ENCODE measurements around the gene KCNQ1.

The KCNQ1 gene

GRCh38 chr11:2498750-2499149 lies 53.9 kb downstream of the KCNQ1 start:
- Histone ChIP-seq H3K4me1 (ENCODE audit: insufficient read depth, low read length, poor library complexity, severe bottlenecking) (no peaks in the 10 kb centered on the region), H2AFZ (ENCODE audit: low read length) (no peak overlapping the region), H3K27me3 (ENCODE audit: insufficient read depth, low read length, poor library complexity, severe bottlenecking) (no peaks in the 10 kb centered on the region), H3K79me2 (ENCODE audit: insufficient read depth, low read length) (no peaks in the 10 kb centered on the region), H3K36me3 (ENCODE audit: insufficient read depth, low read length) (no peaks in the 10 kb centered on the region), H4K20me1 (ENCODE audit: insufficient read depth, low read length, poor library complexity, severe bottlenecking) (no peaks in the 10 kb centered on the region), H3K9me3 (ENCODE audit: insufficient read depth, low read depth, low read length) (0 out of 2 replicates have a peak, but pooled peaks cover 5% of the 10 kb centered on the region), H3K9ac (ENCODE audit: low read depth, low read length, poor library complexity, severe bottlenecking) (no peak overlapping the region), H3K4me3 (ENCODE audit: low read length, poor library complexity, severe bottlenecking) (no peak overlapping the region), H3F3A (ENCODE audit: low read depth) (no peaks in the 10 kb centered on the region), H3K9me2 (replicated peaks; ENCODE audit: low read depth, low read length) (no peaks in the 10 kb centered on the region), H3K4me2 (ENCODE audit: low read depth, low read length, poor library complexity, severe bottlenecking) (no peak overlapping the region)
- TF ChIP-seq EZH2phosphoT487 (IDR thresholded peaks at IDR 0.05; ENCODE audit: borderline replicate concordance) (no peak), CTCF (conservative IDR thresholded peaks at IDR 0.05; ENCODE audit: low read length) (no peak)

GRCh38 chr11:2507212-2507901 lies 62.5 kb downstream of the KCNQ1 start:
- no peaks in the 10 kb centered on the region for H3K36me3 ChIP-seq (ENCODE audit: insufficient read depth, low read length)
- no peaks in the 10 kb centered on the region for H3K9me3 ChIP-seq (ENCODE audit: insufficient read depth, low read depth, low read length)
- H3F3A ChIP-seq (ENCODE audit: low read depth) = no peaks in the 10 kb centered on the region
- no peak overlapping the region for H3K9ac ChIP-seq (ENCODE audit: low read depth, low read length, poor library complexity, severe bottlenecking)
- no peaks in the 10 kb centered on the region for H3K79me2 ChIP-seq (ENCODE audit: insufficient read depth, low read length)
- H3K4me1 ChIP-seq (ENCODE audit: insufficient read depth, low read length, poor library complexity, severe bottlenecking) = no peaks in the 10 kb centered on the region
- no peaks in the 10 kb centered on the region for H3K27me3 ChIP-seq (ENCODE audit: insufficient read depth, low read length, poor library complexity, severe bottlenecking)
- no peaks in the 10 kb centered on the region for H4K20me1 ChIP-seq (ENCODE audit: insufficient read depth, low read length, poor library complexity, severe bottlenecking)
- no peak overlapping the region for H3K4me2 ChIP-seq (ENCODE audit: low read depth, low read length, poor library complexity, severe bottlenecking)
- H3K9me2 ChIP-seq (replicated peaks; ENCODE audit: low read depth, low read length) = no peaks in the 10 kb centered on the region
- no peak overlapping the region for H3K4me3 ChIP-seq (ENCODE audit: low read length, poor library complexity, severe bottlenecking)
- TF ChIP-seq EZH2phosphoT487 (IDR thresholded peaks at IDR 0.05; ENCODE audit: borderline replicate concordance) (no peak), CTCF (conservative IDR thresholded peaks at IDR 0.05; ENCODE audit: low read length) (no peak)
- no peak overlapping the region for H2AFZ ChIP-seq (ENCODE audit: low read length)

- H3K9me2 ChIP-seq (replicated peaks; ENCODE audit: low read depth, low read length) = no peaks in the 10 kb centered on the region
- H3K9ac ChIP-seq (ENCODE audit: low read depth, low read length, poor library complexity, severe bottlenecking) = no peak overlapping the region
- no peaks in the 10 kb centered on the region for H3K27me3 ChIP-seq (ENCODE audit: insufficient read depth, low read length, poor library complexity, severe bottlenecking)
- H3F3A ChIP-seq (ENCODE audit: low read depth) = no peaks in the 10 kb centered on the region
- H3K79me2 ChIP-seq (ENCODE audit: insufficient read depth, low read length) = no peaks in the 10 kb centered on the region
- H3K4me2 ChIP-seq (ENCODE audit: low read depth, low read length, poor library complexity, severe bottlenecking) = no peak overlapping the region
- no peaks in the 10 kb centered on the region for H3K36me3 ChIP-seq (ENCODE audit: insufficient read depth, low read length)
- no peak overlapping the region for H2AFZ ChIP-seq (ENCODE audit: low read length)
- no peaks in the 10 kb centered on the region for H3K4me1 ChIP-seq (ENCODE audit: insufficient read depth, low read length, poor library complexity, severe bottlenecking)
- no peaks in the 10 kb centered on the region for H4K20me1 ChIP-seq (ENCODE audit: insufficient read depth, low read length, poor library complexity, severe bottlenecking)
- H3K9me3 ChIP-seq (ENCODE audit: insufficient read depth, low read depth, low read length) = no peaks in the 10 kb centered on the region
- TF ChIP-seq CTCF (conservative IDR thresholded peaks at IDR 0.05; ENCODE audit: low read length) = no peak
- TF ChIP-seq EZH2phosphoT487 (IDR thresholded peaks at IDR 0.05; ENCODE audit: borderline replicate concordance) = no peak
- no peak overlapping the region for H3K4me3 ChIP-seq (ENCODE audit: low read length, poor library complexity, severe bottlenecking)
Measured at GRCh38 chr11:2507945-2508749, 63.3 kb downstream of the KCNQ1 start.

Data from Loucy (cell line).